Adrenal gland (tissue), 12 donors: ENCODE results near the gene CDC40. TPM values are rescaled to one million over a fixed set of nuclear protein-coding genes. Genes with fewer than 3 reads are reported as not detected.

Source experiments
- DNase-seq, 7 donors: peaks; one replicate each; pipeline ENCODE4 v3.0.0-alpha.2; 2019 to 2020
- H3K27ac ChIP-seq, 5 donors: fragments of 200-600 bp; sonication (generic) in 4 of 5; 1 replicate in 3 of 5; 2 replicates in 2 of 5; pipeline versions ENCODE4 v1.5.1 to v1.8.0; 2016 to 2020; ENCODE audit warnings: mild to moderate bottlenecking in 1 of 5
- H3K27me3 ChIP-seq: fragments of 200-600 bp; 2 replicates; pipeline ENCODE4 v1.8.0; 2021
- H3K36me3 ChIP-seq, 2 donors: fragments of 200-600 bp; replicated peaks in 1 of 2; 1 replicate in 1 of 2; 2 replicates in 1 of 2; pipeline versions ENCODE4 v1.5.1 to v1.8.0; 2018 to 2022
- H3K4me1 ChIP-seq, 2 donors: fragments of 200-600 bp; replicated peaks in 1 of 2; 1 replicate in 1 of 2; 2 replicates in 1 of 2; pipeline versions ENCODE4 v1.5.1 to v1.8.0; 2018 to 2021
- H3K4me3 ChIP-seq, 4 donors: fragments of 200-600 bp; sonication (generic) in 3 of 4; one replicate each; pipeline ENCODE4 v1.5.1; 2016 to 2018
- H3K9me3 ChIP-seq, 3 donors: fragments of 200-600 bp; sonication (generic) in 1 of 3; replicated peaks in 1 of 3; 1 replicate in 2 of 3; 2 replicates in 1 of 3; pipeline versions ENCODE4 v1.5.1 to v1.8.0; 2016 to 2021
- CTCF ChIP-seq, 6 experiments: fragments of 450-650 bp in 4 of 6; fragments of 200-600 bp in 2 of 6; sonication (generic) in 1 of 6; IDR thresholded peaks; 1 replicate in 5 of 6; 2 replicates in 1 of 6; pipeline versions ENCODE4 v1.5.1 to v1.8.0; 2016 to 2021; ENCODE audit warnings: antibody characterized with exemption in 6 of 6, mild to moderate bottlenecking in 2 of 6, moderate library complexity in 1 of 6
- POLR2A ChIP-seq, 2 donors: fragments of 450-650 bp; IDR thresholded peaks; one replicate each; pipeline ENCODE4 v1.6.1; 2017; ENCODE audit warnings: antibody characterized with exemption in 2 of 2, mild to moderate bottlenecking in 2 of 2, moderate library complexity in 1 of 2
- WGBS, 4 donors: extraction: QIAGEN DNeasy Blood & Tissue Kit in 2 of 4; methylation state at CpG; one replicate each; pipeline versions ENCODE4 v1.1.5 to v1.1.7; 2013 to 2017; 5-methylcytosine and 5-hydroxymethylcytosine counted together
- intact Hi-C, 2 donors: fragments of 100-400 bp; cut with DNase I; formaldehyde crosslinking; loops; one replicate each; pipeline versions ENCODE4 v1.14.1 to v1.15.0; 2022 to 2023
- polyA plus RNA-seq, 3 donors: library from polyadenylated mRNA; stranded (reverse); fragments of 200-250 nt in 2 of 3; fragments of 350-450 nt in 1 of 3; fragmentation: Illumina TruSeq in 1 of 3; extraction: RNeasy Lipid Tissue Mini Kit (QIAGEN cat#74804) in 1 of 3; gene quantifications; one replicate each; pipeline ENCODE4 v1.2.3, GENCODE V29; 2013 to 2014
- total RNA-seq, 9 donors: library from RNA; depleted of rRNA in 4 of 9; stranded (reverse); fragments of >200 nt in 4 of 9; fragments of 120-200 nt in 1 of 9; fragmentation: NEBNext Ultra II Directional in 1 of 9; extraction: Animal tissue kit (Norgen Biotek cat#: 25700) in 1 of 9; gene quantifications; one replicate each; pipeline versions ENCODE4 v1.1.0 to v1.2.4, GENCODE V29; 2013 to 2023
- donor health status: healthy with polysubstance abuse.
- donor health status: Bipolar disorder and iron deficiency.
- donor health status: DM: yes; HTN: yes; CAD: no.
- donor health status: DM: no; HTN: no; CAD: no.
- donor health status: DM: no; HTN: no; CAD: no.
- donor health status: DM: yes; HTN: yes; CAD: no.

Gene CDC40
- total and polyA plus RNA-seq, 12 donors, result 5.3 to 46.9 (median 29.0) TPM

GRCh38 chr6:110250058-110250457, 69.8 kb downstream of the CDC40 start:
- 79 to 87% (median 83%) methylated on average over 4 of the region's 4 CpGs for WGBS, 4 donors
- no peak overlapping the region for H3K27ac ChIP-seq

GRCh38 chr6:110250838-110251237, 70.6 kb downstream of the CDC40 start:
- WGBS, 4 donors, result 78 to 82% (median 82%) methylated on average over 5 of the region's 5 CpGs

More at GRCh38 chr6:110250058-110250457, 69.8 kb downstream of the CDC40 start:
- intact Hi-C loops, result no loop called here
- Histone ChIP-seq H3K36me3 (no peaks in the 10 kb centered on the region), H3K27me3 (no peaks in the 10 kb centered on the region), H3K9me3 (no peaks in the 10 kb centered on the region), H3K4me3 (no peak overlapping the region), H3K4me1 (no peaks in the 10 kb centered on the region)
- TF ChIP-seq POLR2A (IDR thresholded peaks at IDR 0.05) (no peak), CTCF (IDR thresholded peaks at IDR 0.05) (no peak)
- no peak for DNase-seq

GRCh38 chr6:110255211-110255750, 75.1 kb downstream of the CDC40 start:
- Histone ChIP-seq H3K36me3 (no peaks in the 10 kb centered on the region), H3K27me3 (no peaks in the 10 kb centered on the region), H3K4me3 (no peak overlapping the region), H3K27ac (no peak overlapping the region), H3K4me1 (no peaks in the 10 kb centered on the region), H3K9me3 (no peaks in the 10 kb centered on the region)
- 19 to 47% (median 29%) methylated on average over 5 of the region's 5 CpGs for WGBS, 4 donors
- no peak for TF ChIP-seq POLR2A (IDR thresholded peaks at IDR 0.05)
- no peak for TF ChIP-seq CTCF (IDR thresholded peaks at IDR 0.05)
- DNase-seq, result peak in 5 of 7 donors; percentile 10 to 26 (median 24)
- intact Hi-C loops, result no loop called here

More at GRCh38 chr6:110250838-110251237, 70.6 kb downstream of the CDC40 start:
- Histone ChIP-seq H3K4me1 (no peaks in the 10 kb centered on the region), H3K9me3 (no peaks in the 10 kb centered on the region), H3K4me3 (no peak overlapping the region), H3K27ac (no peak overlapping the region), H3K27me3 (no peaks in the 10 kb centered on the region), H3K36me3 (no peaks in the 10 kb centered on the region)
- intact Hi-C loops, result no loop called here
- DNase-seq, result no peak
- TF ChIP-seq POLR2A (IDR thresholded peaks at IDR 0.05) (no peak), CTCF (IDR thresholded peaks at IDR 0.05) (no peak)

- H3K4me3 ChIP-seq, result no peak overlapping the region
- H3K9me3 ChIP-seq, result no peaks in the 10 kb centered on the region
- TF ChIP-seq POLR2A (IDR thresholded peaks at IDR 0.05), result no peak
- TF ChIP-seq CTCF (IDR thresholded peaks at IDR 0.05), result no peak
- H3K27me3 ChIP-seq, result no peaks in the 10 kb centered on the region
- H3K36me3 ChIP-seq, result no peaks in the 10 kb centered on the region
- no peaks in the 10 kb centered on the region for H3K4me1 ChIP-seq
- intact Hi-C loops, result no loop called here
- 74 to 84% (median 81%) methylated on average over 2 of the region's 2 CpGs for WGBS, 4 donors
- H3K27ac ChIP-seq, result no peak overlapping the region
- no peak for DNase-seq
Observed at GRCh38 chr6:110256366-110256765, 76.1 kb downstream of the CDC40 start.
